Pancreas (tissue), 10 donors: ENCODE data around the gene BABAM2. TPM values are rescaled to one million over a fixed set of nuclear protein-coding genes. Genes with fewer than 3 reads are reported as not detected.
A peak's percentile ranks its signal among the peaks of the same experiment; 100 is the strongest.

Experiments
- ATAC-seq, 4 donors: fragments of 200-7000 bp; cut with Tn5 transposase; one replicate each; pipeline versions ENCODE4 v1.8.0 to v1.9.1; 2020; ENCODE audit warnings: mild to moderate bottlenecking in 4 of 4, moderate library complexity in 4 of 4
- DNase-seq, 6 donors: peaks; one replicate each; pipeline ENCODE4 v3.0.0-alpha.2; 2020
- FAIRE-seq: peaks from 2 replicates; lab custom pipeline; 2012; peaks lifted over from hg19 to GRCh38; lab: Jason Lieb, UNC
- H3K27ac ChIP-seq, 4 donors: fragments of 200-600 bp; sonication (generic); 1 replicate in 3 of 4; 2 replicates in 1 of 4; pipeline versions ENCODE4 v1.5.0 to v1.8.0; 2020
- H3K27me3 ChIP-seq, 4 donors: fragments of 200-600 bp; one replicate each; pipeline ENCODE4 v1.8.0; 2021
- H3K36me3 ChIP-seq, 3 donors: fragments of 200-600 bp; sonication (generic) in 1 of 3; one replicate each; pipeline versions ENCODE4 v1.5.0 to v1.8.0; 2020 to 2021
- H3K4me1 ChIP-seq, 3 donors: fragments of 200-600 bp; one replicate each; pipeline ENCODE4 v1.8.0; 2021
- H3K4me3 ChIP-seq, 4 donors: fragments of 200-600 bp; sonication (generic) in 2 of 4; one replicate each; pipeline versions ENCODE4 v1.5.0 to v1.8.0; 2020 to 2021
- H3K9me3 ChIP-seq, 4 donors: fragments of 200-600 bp; one replicate each; pipeline ENCODE4 v1.8.0; 2021
- CTCF ChIP-seq, 4 donors: fragments of 200-600 bp; sonication (generic) in 3 of 4; IDR thresholded peaks; one replicate each; pipeline versions ENCODE4 v1.5.0 to v1.8.0; 2021; ENCODE audit warnings: antibody characterized with exemption in 4 of 4
- WGBS, 2 donors: extraction: QIAGEN DNeasy Blood & Tissue Kit; methylation state at CpG; one replicate each; pipeline ENCODE4 v1.1.7; 2013; 5-methylcytosine and 5-hydroxymethylcytosine counted together
- intact Hi-C, 3 donors: fragments of 100-400 bp; cut with DNase I; formaldehyde crosslinking; loops; one replicate each; pipeline versions ENCODE4 v1.11.1 to v1.14.2; 2022
- polyA plus RNA-seq, 2 donors: library from polyadenylated mRNA; stranded (reverse); fragments of 200-250 nt; gene quantifications; one replicate each; pipeline ENCODE4 v1.2.3, GENCODE V29; 2013
- total RNA-seq, 6 donors: library from RNA; stranded (reverse); fragmentation: NEBNext Ultra II Directional in 4 of 6; extraction: Animal tissue kit (Norgen Biotek cat#: 25700) in 4 of 6; gene quantifications; one replicate each; pipeline versions ENCODE4 v1.2.1 to v1.2.4, GENCODE V29; 2021 to 2023
- donor health status: healthy with polysubstance abuse.
- donor health status: DM: no; HTN: no; CAD: no; lungs with moderate emphysema.
- donor health status: DM: no; HTN: no; CAD: no.
- donor health status: control.
- donor health status: control.
- donor health status: Bipolar disorder and iron deficiency.
- donor health status: DM: yes; HTN: yes; CAD: no.
- donor health status: DM: no; HTN: no; CAD: no.
- donor health status: DM: no; HTN: no; CAD: no.
- donor health status: DM: yes; HTN: yes; CAD: no.

Gene BABAM2
- total and polyA plus RNA-seq, 8 donors: 9.4 to 21.3 (median 15.6) TPM

- H3K27me3 ChIP-seq: no peaks in the 10 kb centered on the region
- TF ChIP-seq CTCF (IDR thresholded peaks at IDR 0.05): no peak
- ATAC-seq (no peak), FAIRE-seq (no peak), DNase-seq (peak in 1 of 6 donors; percentile 45)
- H3K36me3 ChIP-seq: no peaks in the 10 kb centered on the region
- 90 to 93% methylated on average over 16 to 17 of the region's 17 CpGs for WGBS, 2 donors
- H3K27ac ChIP-seq: no peak overlapping the region
- intact Hi-C loops: no loop called here
- H3K9me3 ChIP-seq: no peaks in the 10 kb centered on the region
- no peaks in the 10 kb centered on the region for H3K4me1 ChIP-seq
- no peak overlapping the region for H3K4me3 ChIP-seq
Observed at GRCh38 chr2:28350196-28350595, 459.7 kb downstream of the BABAM2 start.

GRCh38 chr2:28350791-28351285 is 460.3 kb downstream of the BABAM2 start:
- ATAC-seq (no peak), FAIRE-seq (no peak), DNase-seq (peak in 1 of 6 donors; percentile 34)
- TF ChIP-seq CTCF (IDR thresholded peaks at IDR 0.05): no peak
- Histone ChIP-seq H3K27ac (no peak overlapping the region), H3K9me3 (no peaks in the 10 kb centered on the region), H3K27me3 (no peaks in the 10 kb centered on the region), H3K4me3 (no peak overlapping the region), H3K36me3 (no peaks in the 10 kb centered on the region), H3K4me1 (peaks cover 0 to 3% (median 0%) of the 10 kb centered on the region in 3 donors)
- WGBS, 2 donors: 89 to 93% methylated on average over 11 of the region's 11 CpGs
- intact Hi-C loops: no loop called here

- FAIRE-seq: no peak
Observed at GRCh38 chr2:28351621-28352020, 461.1 kb downstream of the BABAM2 start.

GRCh38 chr2:28352104-28352503 is 461.6 kb downstream of the BABAM2 start:
- peak in 1 of 6 donors; percentile 35 for DNase-seq
- ATAC-seq: no peak
- Histone ChIP-seq H3K4me3 (no peak overlapping the region), H3K27me3 (no peaks in the 10 kb centered on the region), H3K4me1 (peaks cover 0 to 9% (median 0%) of the 10 kb centered on the region in 3 donors), H3K36me3 (no peaks in the 10 kb centered on the region), H3K9me3 (no peaks in the 10 kb centered on the region), H3K27ac (no peak overlapping the region)
- no peak for TF ChIP-seq CTCF (IDR thresholded peaks at IDR 0.05)
- FAIRE-seq: no peak
- 81 to 97% methylated on average over 5 of the region's 5 CpGs for WGBS, 2 donors
- intact Hi-C loops: no loop called here

More at GRCh38 chr2:28351621-28352020, 461.1 kb downstream of the BABAM2 start:
- DNase-seq: no peak
- Histone ChIP-seq H3K27me3 (no peaks in the 10 kb centered on the region), H3K4me3 (no peak overlapping the region), H3K36me3 (no peaks in the 10 kb centered on the region), H3K9me3 (no peaks in the 10 kb centered on the region), H3K27ac (no peak overlapping the region), H3K4me1 (peaks cover 0 to 9% (median 0%) of the 10 kb centered on the region in 3 donors)
- no peak for ATAC-seq
- TF ChIP-seq CTCF (IDR thresholded peaks at IDR 0.05): no peak
- WGBS, 2 donors: 88 to 95% methylated on average over 5 of the region's 5 CpGs
- intact Hi-C loops: no loop called here

- no peaks in the 10 kb centered on the region for H3K9me3 ChIP-seq
- H3K27ac ChIP-seq: no peak overlapping the region
- FAIRE-seq (no peak), ATAC-seq (no peak), DNase-seq (peak in 1 of 6 donors; percentile 51)
- 84 to 89% methylated on average over 16 of the region's 16 CpGs for WGBS, 2 donors
- H3K4me1 ChIP-seq: peaks cover 0 to 9% (median 0%) of the 10 kb centered on the region in 3 donors
- no peak overlapping the region for H3K4me3 ChIP-seq
- H3K36me3 ChIP-seq: no peaks in the 10 kb centered on the region
- no peak for TF ChIP-seq CTCF (IDR thresholded peaks at IDR 0.05)
- no peaks in the 10 kb centered on the region for H3K27me3 ChIP-seq
- intact Hi-C loops: no loop called here
Observed at GRCh38 chr2:28352610-28353195, 462.2 kb downstream of the BABAM2 start.
